H1 (cell line): ENCODE measurements around the gene ARHGAP6. TPM values are rescaled to one million over a fixed set of nuclear protein-coding genes. Genes with fewer than 3 reads are reported as not detected.
A peak's percentile ranks its signal among the peaks of the same experiment; 100 is the strongest.

ENCODE experiments used
- CTCF ChIA-PET: fragments of 300-600 bp; sonication (Branson Sonifier 250); formaldehyde crosslinking; loops from one replicate; lab custom pipeline; 2021; ENCODE audit not compliant: partially characterized antibody; lab: Charles Lee
- POLR2A ChIA-PET: fragments of 300-600 bp; sonication (Branson Sonifier 250); formaldehyde crosslinking; loops from one replicate; lab custom pipeline; 2021; ENCODE audit warnings: inconsistent platforms; ENCODE audit not compliant: partially characterized antibody; lab: Charles Lee
- DNase-seq, 2 experiments: peaks; one replicate each; pipeline versions ENCODE4 v3.0.0 to v3.0.0-alpha.2; 2010 to 2022; ENCODE audit warnings: low spot score in 2 of 2, low read depth in 1 of 2, mixed read lengths in 1 of 2
- FAIRE-seq: peaks from 2 replicates; lab custom pipeline; 2011; peaks lifted over from hg19 to GRCh38; lab: Jason Lieb, UNC
- H2AFZ ChIP-seq: 2 replicates; pipeline ENCODE4 v1.8.1; 2012; ENCODE audit warnings: low read length, inconsistent platforms
- H2AK5ac ChIP-seq: 2 replicates; pipeline ENCODE4 v1.6.1; 2013; ENCODE audit warnings: low read depth, low read length
- H2BK120ac ChIP-seq: replicated peaks from 2 replicates; pipeline ENCODE3; 2013; ENCODE audit warnings: low read depth, low read length, inconsistent platforms
- H2BK12ac ChIP-seq: 2 replicates; pipeline ENCODE4 v1.6.1; 2013; ENCODE audit warnings: low read depth, low read length
- H2BK15ac ChIP-seq: 2 replicates; pipeline ENCODE4 v1.6.1; 2013; ENCODE audit warnings: low read length
- H2BK20ac ChIP-seq: 2 replicates; pipeline ENCODE4 v1.6.1; 2013; ENCODE audit warnings: low read length
- H2BK5ac ChIP-seq: 2 replicates; pipeline ENCODE4 v1.6.1; 2013; ENCODE audit warnings: low read depth, low read length
- H3K14ac ChIP-seq: 2 replicates; pipeline ENCODE4 v1.6.1; 2013; ENCODE audit warnings: inconsistent platforms; ENCODE audit not compliant: insufficient read length
- H3K18ac ChIP-seq: 2 replicates; pipeline ENCODE4 v1.6.1; 2013; ENCODE audit warnings: low read length; ENCODE audit errors: extremely low read depth
- H3K23ac ChIP-seq: 2 replicates; pipeline ENCODE4 v1.6.1; 2013; ENCODE audit warnings: inconsistent platforms; ENCODE audit not compliant: insufficient read length
- H3K23me2 ChIP-seq: 2 replicates; pipeline ENCODE4 v1.6.1; 2013; ENCODE audit warnings: low read depth, low read length
- H3K27ac ChIP-seq: 2 replicates; pipeline ENCODE4 v1.6.1; 2011; ENCODE audit warnings: low read depth, low read length, inconsistent platforms
- H3K27me3 ChIP-seq, 4 experiments: replicated peaks in 1 of 4; 1 replicate in 1 of 4; 2 replicates in 3 of 4; pipeline versions ENCODE4 v1.6.1 to v1.8.1; 2011 to 2013; ENCODE audit warnings: low read length in 3 of 4, mild to moderate bottlenecking in 3 of 4, inconsistent platforms in 2 of 4, mixed read lengths in 2 of 4, moderate library complexity in 1 of 4; ENCODE audit not compliant: control insufficient read depth in 3 of 4, insufficient read depth in 3 of 4; ENCODE audit errors: extremely low read depth in 1 of 4
- H3K36me3 ChIP-seq, 4 experiments: 2 replicates each; pipeline versions ENCODE4 v1.6.1 to v1.8.1; 2011 to 2013; ENCODE audit warnings: mild to moderate bottlenecking in 4 of 4, low read length in 3 of 4, moderate library complexity in 2 of 4, control low read depth in 1 of 4, inconsistent platforms in 1 of 4; ENCODE audit not compliant: insufficient read depth in 4 of 4, control insufficient read depth in 2 of 4
- H3K4ac ChIP-seq: replicated peaks from 2 replicates; pipeline ENCODE3; 2013; ENCODE audit warnings: low read length, low read depth, mixed read lengths, inconsistent platforms; ENCODE audit not compliant: insufficient read length
- H3K4me1 ChIP-seq, 4 experiments: replicated peaks in 1 of 4; 1 replicate in 1 of 4; 2 replicates in 3 of 4; pipeline versions ENCODE4 v1.6.1 to v1.8.1; 2011 to 2013; ENCODE audit warnings: low read length in 3 of 4, inconsistent platforms in 2 of 4, mixed read lengths in 1 of 4; ENCODE audit not compliant: insufficient read depth in 4 of 4, control insufficient read depth in 3 of 4
- H3K4me2 ChIP-seq, 2 experiments: 2 replicates each; pipeline versions ENCODE4 v1.6.1 to v1.8.1; 2011 to 2013; ENCODE audit warnings: low read depth in 2 of 2, low read length in 2 of 2, control low read depth in 1 of 2, inconsistent platforms in 1 of 2, mild to moderate bottlenecking in 1 of 2; ENCODE audit not compliant: insufficient read depth in 1 of 2
- H3K4me3 ChIP-seq, 4 experiments: fragments of 200-600, 300-600 bp in 1 of 4; sonication (generic), shearing (Covaris generic), sonication (Bioruptor Twin) in 1 of 4; 2 replicates each; pipeline versions ENCODE4 v1.5.1 to v1.8.1; 2011 to 2016; ENCODE audit warnings: low read length in 4 of 4, low read depth in 3 of 4, control low read depth in 2 of 4, inconsistent platforms in 2 of 4, mild to moderate bottlenecking in 2 of 4, mixed read lengths in 1 of 4, moderate library complexity in 1 of 4; ENCODE audit not compliant: insufficient read depth in 2 of 4; ENCODE audit errors: extremely low read depth in 1 of 4
- H3K56ac ChIP-seq: replicated peaks from 2 replicates; pipeline ENCODE3; 2013; ENCODE audit warnings: low read depth, mild to moderate bottlenecking, mixed read lengths, low read length, inconsistent platforms; ENCODE audit not compliant: insufficient read length
- H3K79me1 ChIP-seq: 2 replicates; pipeline ENCODE4 v1.6.1; 2013; ENCODE audit warnings: low read depth, low read length, control low read depth
- H3K79me2 ChIP-seq, 2 experiments: 2 replicates each; pipeline versions ENCODE4 v1.6.1 to v1.8.1; 2012 to 2013; ENCODE audit warnings: low read length in 2 of 2, mild to moderate bottlenecking in 2 of 2, inconsistent platforms in 1 of 2; ENCODE audit not compliant: insufficient read depth in 2 of 2, control insufficient read depth in 1 of 2
- H3K9ac ChIP-seq, 4 experiments: replicated peaks in 1 of 4; 1 replicate in 1 of 4; 2 replicates in 3 of 4; pipeline versions ENCODE4 v1.6.1 to v1.8.1; 2011 to 2013; ENCODE audit warnings: low read depth in 3 of 4, low read length in 3 of 4, control low read depth in 2 of 4, mild to moderate bottlenecking in 2 of 4, moderate library complexity in 2 of 4, inconsistent platforms in 1 of 4; ENCODE audit errors: extremely low read depth in 1 of 4
- H3K9me3 ChIP-seq, 2 experiments: 2 replicates each; pipeline versions ENCODE4 v1.6.1 to v1.8.1; 2012 to 2013; ENCODE audit warnings: mild to moderate bottlenecking in 2 of 2, moderate library complexity in 2 of 2, control low read depth in 1 of 2, inconsistent platforms in 1 of 2, low read depth in 1 of 2, low read length in 1 of 2, mixed read lengths in 1 of 2; ENCODE audit not compliant: insufficient read depth in 2 of 2
- H4K20me1 ChIP-seq, 2 experiments: replicated peaks in 1 of 2; 2 replicates each; pipeline versions ENCODE3 to v1.8.1; 2011 to 2013; ENCODE audit warnings: inconsistent platforms in 2 of 2, low read length in 2 of 2, mild to moderate bottlenecking in 1 of 2; ENCODE audit not compliant: insufficient read depth in 2 of 2, control insufficient read depth in 1 of 2
- H4K5ac ChIP-seq: 2 replicates; pipeline ENCODE4 v1.6.1; 2013; ENCODE audit warnings: low read length, low read depth, mixed read lengths, inconsistent platforms; ENCODE audit not compliant: insufficient read length
- H4K8ac ChIP-seq: 2 replicates; pipeline ENCODE4 v1.8.0; 2013; ENCODE audit warnings: mild to moderate bottlenecking, moderate library complexity, low read length, inconsistent platforms; ENCODE audit not compliant: insufficient read depth; ENCODE audit errors: extremely low read depth
- H4K91ac ChIP-seq: replicated peaks from 2 replicates; pipeline ENCODE3; 2013; ENCODE audit warnings: low read length, mixed read lengths, inconsistent platforms; ENCODE audit not compliant: insufficient read length
- JUND ChIP-seq: IDR thresholded peaks from 2 replicates; pipeline ENCODE4 v1.6.1; 2011; ENCODE audit warnings: mild to moderate bottlenecking, improper control_type of control experiment, low read length
- RAD21 ChIP-seq, 2 experiments: IDR thresholded peaks in 1 of 2; conservative IDR thresholded peaks in 1 of 2; 2 replicates each; pipeline ENCODE4 v1.6.1; 2011; ENCODE audit warnings: low read depth in 2 of 2, low read length in 2 of 2, improper control_type of control experiment in 1 of 2, inconsistent platforms in 1 of 2, mild to moderate bottlenecking in 1 of 2, moderate library complexity in 1 of 2
- WGBS, 2 experiments: shearing (Covaris generic) in 1 of 2; methylation state at CpG; one replicate each; pipeline versions ENCODE4 v1.1.6 to v1.1.7; 2013 to 2015; ENCODE audit warnings: low lambda C conversion rate in 2 of 2, mixed read lengths in 2 of 2, inconsistent platforms in 1 of 2, low coverage in 1 of 2, missing lambda C conversion rate in 1 of 2; ENCODE audit not compliant: insufficient replicate concordance in 2 of 2, insufficient coverage in 1 of 2, insufficient read length in 1 of 2; ENCODE audit errors: extremely low coverage in 1 of 2, missing lambda C conversion rate in 1 of 2; 5-methylcytosine and 5-hydroxymethylcytosine counted together
- polyA plus RNA-seq, 7 experiments: library from polyadenylated mRNA; depleted of rRNA in 3 of 7; stranded (reverse) in 5 of 7; unstranded in 2 of 7; fragments of >200 nt in 5 of 7; fragments of 200-250 nt in 2 of 7; gene quantifications; 1 replicate in 5 of 7; 2 replicates in 1 of 7; 4 replicates in 1 of 7; pipeline versions ENCODE4 v1.2.1 to v1.2.3, GENCODE V29; 2011 to 2013; ENCODE audit warnings: missing spikeins in 2 of 7, mixed read lengths in 2 of 7
- total RNA-seq: library from RNA; stranded (reverse); fragmentation: NEBNext Ultra II Directional; extraction: Animal tissue kit (Norgen Biotek cat#: 25700); gene quantifications from 2 replicates; pipeline ENCODE4 v1.2.1, GENCODE V29; 2021

The ARHGAP6 gene
- total and polyA plus RNA-seq, 2 of the 8 experiments (the other 6 are each of a cell fraction or from before 2014, with no cell fraction given) = 0.35 to 0.82 TPM

GRCh38 chrX:11531226-11531625 lies 134.5 kb downstream of the ARHGAP6 start:
- TF ChIP-seq JUND = no peak
- peak in 1 of 2 experiments; percentile 12; a peak in 1 of 4 replicates for TF ChIP-seq RAD21 (IDR thresholded peaks at IDR 0.05 in 1 of 2, conservative IDR thresholded peaks at IDR 0.05 in 1 of 2; ENCODE audit: low read depth in 2 of 2, low read length in 2 of 2)
- TF ChIP-seq, all 59 proteins: peak for 1
- H3K18ac ChIP-seq = no peak overlapping the region
- 29% methylated on average over 1 of the region's 1 CpG; no CpG with 5 or more reads in 1 of the 2 experiments for WGBS, 2 experiments
- H4K5ac ChIP-seq = no peak overlapping the region
- H4K20me1 ChIP-seq = no peaks in the 10 kb centered on the region
- FAIRE-seq (no peak), DNase-seq (no peak)
- no peak overlapping the region for H2BK15ac ChIP-seq
- H4K91ac ChIP-seq = no peak overlapping the region
- H2BK20ac ChIP-seq = no peak overlapping the region
- H3K4ac ChIP-seq = no peak overlapping the region
- H3K4me1 ChIP-seq = no peaks in the 10 kb centered on the region
- H3K79me2 ChIP-seq = no peaks in the 10 kb centered on the region
- ChIA-PET POLR2A (no interaction called here), CTCF (interaction anchor here (0.7 to 1.9 kb wide), 9 partner anchors 9 to 540 kb away, joined by 3 to 6 read pairs (median 4); partner anchors contain the start of gene MSL3)
- no peaks in the 10 kb centered on the region for H3K27me3 ChIP-seq
- H3K36me3 ChIP-seq = no peaks in the 10 kb centered on the region
- no peak overlapping the region for H3K23ac ChIP-seq
- H2BK12ac ChIP-seq = no peak overlapping the region
- no peak overlapping the region for H4K8ac ChIP-seq
- no peak overlapping the region for H2BK120ac ChIP-seq
- no peaks in the 10 kb centered on the region for H3K9me3 ChIP-seq
- H3K27ac ChIP-seq = no peak overlapping the region
- no peak overlapping the region for H3K4me2 ChIP-seq
- H2AK5ac ChIP-seq = no peak overlapping the region
- no peaks in the 10 kb centered on the region for H3K79me1 ChIP-seq
- H3K9ac ChIP-seq = no peak overlapping the region
- no peak overlapping the region for H3K56ac ChIP-seq
- no peaks in the 10 kb centered on the region for H3K23me2 ChIP-seq
- H3K4me3 ChIP-seq = no peak overlapping the region
- no peak overlapping the region for H2AFZ ChIP-seq
- no peak overlapping the region for H3K14ac ChIP-seq
- H2BK5ac ChIP-seq = no peak overlapping the region
